OCI-LY3 (cell line): Measurements from ENCODE around the gene TMPRSS2.

Experiments
- EZH2phosphoT487 ChIP-seq: fragments of 200-600 bp; shearing (Covaris generic); IDR thresholded peaks from 2 replicates; pipeline ENCODE4 v1.6.1; 2018; ENCODE audit warnings: antibody characterized with exemption, mixed run types, low read depth
- TF ChIP-seq, protein P1 (sequence below): fragments of 200-600, 300-600 bp; sonication (generic); IDR thresholded peaks from 2 replicates; pipeline ENCODE4 v1.5.1; 2014; ENCODE audit warnings: antibody characterized with exemption, low read length, low read depth

DNA sequence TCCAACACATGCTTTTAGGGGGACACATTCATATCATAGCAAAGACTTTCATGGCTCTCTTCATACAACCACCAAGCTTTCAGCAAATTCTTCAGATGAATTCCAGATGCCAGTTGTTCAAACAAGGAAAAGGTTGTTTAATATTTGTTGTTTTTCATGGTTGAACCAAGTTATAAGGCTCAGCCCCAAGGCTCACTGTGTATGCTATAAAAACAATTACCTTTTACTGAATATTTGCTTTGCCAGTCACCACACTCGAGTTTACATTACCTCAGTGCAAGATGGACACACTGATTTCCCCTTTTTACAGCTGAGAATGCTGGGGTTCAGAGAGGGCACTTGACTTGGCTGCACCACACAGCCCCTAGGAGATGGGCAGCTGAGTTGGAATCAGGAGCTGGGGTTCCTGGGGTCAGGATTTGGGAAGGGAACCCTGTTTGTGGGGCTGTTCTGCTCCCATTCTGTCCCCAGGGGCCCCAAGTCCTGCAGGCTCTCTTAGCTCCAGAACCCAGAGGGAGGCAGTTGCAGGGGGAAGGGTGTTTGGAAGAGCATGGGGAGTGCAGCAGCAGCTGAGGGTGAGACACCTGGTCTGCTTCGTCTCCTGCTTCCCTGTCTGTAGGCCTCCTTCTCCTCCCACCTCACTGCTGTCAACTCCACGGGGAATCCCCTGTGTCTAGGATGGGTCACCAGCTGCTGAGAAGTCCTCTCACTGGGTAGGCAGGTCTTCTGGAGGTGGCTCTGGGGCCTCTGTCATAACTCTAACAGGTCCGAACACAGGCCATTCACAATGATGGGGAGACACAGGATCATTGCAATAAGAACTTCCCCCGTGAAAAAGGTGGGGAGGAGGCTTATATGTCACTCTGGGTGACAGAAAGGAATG lies 12.8 kb upstream of the TMPRSS2 start:
- TF ChIP-seq, protein P1, sequence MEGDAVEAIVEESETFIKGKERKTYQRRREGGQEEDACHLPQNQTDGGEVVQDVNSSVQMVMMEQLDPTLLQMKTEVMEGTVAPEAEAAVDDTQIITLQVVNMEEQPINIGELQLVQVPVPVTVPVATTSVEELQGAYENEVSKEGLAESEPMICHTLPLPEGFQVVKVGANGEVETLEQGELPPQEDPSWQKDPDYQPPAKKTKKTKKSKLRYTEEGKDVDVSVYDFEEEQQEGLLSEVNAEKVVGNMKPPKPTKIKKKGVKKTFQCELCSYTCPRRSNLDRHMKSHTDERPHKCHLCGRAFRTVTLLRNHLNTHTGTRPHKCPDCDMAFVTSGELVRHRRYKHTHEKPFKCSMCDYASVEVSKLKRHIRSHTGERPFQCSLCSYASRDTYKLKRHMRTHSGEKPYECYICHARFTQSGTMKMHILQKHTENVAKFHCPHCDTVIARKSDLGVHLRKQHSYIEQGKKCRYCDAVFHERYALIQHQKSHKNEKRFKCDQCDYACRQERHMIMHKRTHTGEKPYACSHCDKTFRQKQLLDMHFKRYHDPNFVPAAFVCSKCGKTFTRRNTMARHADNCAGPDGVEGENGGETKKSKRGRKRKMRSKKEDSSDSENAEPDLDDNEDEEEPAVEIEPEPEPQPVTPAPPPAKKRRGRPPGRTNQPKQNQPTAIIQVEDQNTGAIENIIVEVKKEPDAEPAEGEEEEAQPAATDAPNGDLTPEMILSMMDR = no peak
- TF ChIP-seq EZH2phosphoT487 = no peak
